ENCODE data around the gene DNAJC1.

DNAJC1 gene

GRCh38 chr10:22005763-22006162 is 2.2 kb upstream of the DNAJC1 start:
- Histone ChIP-seq H4K8ac (ENCODE audit: low read depth, low read length) (no peak overlapping the region), H3K4me2 (ENCODE audit: insufficient read depth, low read length, poor library complexity, severe bottlenecking) (no peak overlapping the region), H2BK5ac (ENCODE audit: low read length) (no peak overlapping the region), H4K91ac (ENCODE audit: low read depth, low read length, poor library complexity) (no peak overlapping the region), H3K9me3 (replicated peaks in 1 of 2; ENCODE audit: control insufficient read depth in 2 of 2, insufficient read depth in 1 of 2, low read depth in 1 of 2, low read length in 2 of 2) (peaks cover 0 to 3% of the 10 kb centered on the region in 2 donors), H3K27ac (replicated peaks; ENCODE audit: low read length) (no peak overlapping the region), H2AFZ (ENCODE audit: low read length) (no peak overlapping the region), H3K23ac (ENCODE audit: low read depth, low read length, poor library complexity) (no peak overlapping the region), H3K9ac (ENCODE audit: low read depth, low read length, poor library complexity) (no peak overlapping the region), H2BK12ac (ENCODE audit: low read length) (no peak overlapping the region), H2AK5ac (ENCODE audit: low read depth, low read length) (no peak overlapping the region), H3K4me3 (ENCODE audit: low read length in 2 of 2) (no peak overlapping the region), H2BK15ac (ENCODE audit: low read length) (no peak overlapping the region), H3K4ac (ENCODE audit: low read length) (no peak overlapping the region), H3K36me3 (replicated peaks in 1 of 2; ENCODE audit: control insufficient read depth in 2 of 2, insufficient read depth in 2 of 2, low read length in 2 of 2) (no peaks in the 10 kb centered on the region), H3K18ac (ENCODE audit: low read length) (no peak overlapping the region), H2BK120ac (ENCODE audit: low read depth, low read length) (no peak overlapping the region), H3K14ac (ENCODE audit: low read length) (no peak overlapping the region), H3K79me1 (ENCODE audit: low read depth, low read length) (no peaks in the 10 kb centered on the region), H3K4me1 (ENCODE audit: control insufficient read depth in 2 of 2, insufficient read depth in 1 of 2, low read depth in 1 of 2, low read length in 2 of 2) (peaks cover 1 to 4% of the 10 kb centered on the region in 2 donors), H3K27me3 (ENCODE audit: control insufficient read depth in 3 of 3, insufficient read depth in 3 of 3, low read depth in 1 of 3, low read length in 3 of 3) (no peaks in the 10 kb centered on the region)
- no peak for DNase-seq (ENCODE audit: low spot score)
- WGBS, 2 donors (ENCODE audit: extremely low coverage in 2 of 2, insufficient read length in 2 of 2, insufficient replicate concordance in 1 of 2), result no CpG with 5 or more reads among the region's 2 CpGs

GRCh38 chr10:22003964-22004281 is 393 bp upstream of the DNAJC1 start:
- no peak overlapping the region for H4K8ac ChIP-seq (ENCODE audit: low read depth, low read length)
- no peak overlapping the region for H3K14ac ChIP-seq (ENCODE audit: low read length)
- no peak overlapping the region for H2BK12ac ChIP-seq (ENCODE audit: low read length)
- H3K4me2 ChIP-seq (ENCODE audit: insufficient read depth, low read length, poor library complexity, severe bottlenecking), result peak overlapping the region; percentile 58
- no peak overlapping the region for H2BK5ac ChIP-seq (ENCODE audit: low read length)
- peak overlapping the region in 1 of 2 donors; percentile 86 for H3K4me3 ChIP-seq (ENCODE audit: low read length in 2 of 2)
- peak overlapping the region; percentile 95 for H2AFZ ChIP-seq (ENCODE audit: low read length)
- H3K79me1 ChIP-seq (ENCODE audit: low read depth, low read length), result no peaks in the 10 kb centered on the region
- H3K18ac ChIP-seq (ENCODE audit: low read length), result peak overlapping the region; percentile 74
- no peaks in the 10 kb centered on the region for H3K27me3 ChIP-seq (ENCODE audit: control insufficient read depth in 3 of 3, insufficient read depth in 3 of 3, low read depth in 1 of 3, low read length in 3 of 3)
- H3K4me1 ChIP-seq (ENCODE audit: control insufficient read depth in 2 of 2, insufficient read depth in 1 of 2, low read depth in 1 of 2, low read length in 2 of 2), result peaks cover 1 to 4% of the 10 kb centered on the region in 2 donors
- H2AK5ac ChIP-seq (ENCODE audit: low read depth, low read length), result no peak overlapping the region
- no peak overlapping the region for H4K91ac ChIP-seq (ENCODE audit: low read depth, low read length, poor library complexity)
- no peak overlapping the region for H2BK120ac ChIP-seq (ENCODE audit: low read depth, low read length)
- H3K4ac ChIP-seq (ENCODE audit: low read length), result no peak overlapping the region
- no CpG with 5 or more reads among the region's 2 CpGs for WGBS, 2 donors (ENCODE audit: extremely low coverage in 2 of 2, insufficient read length in 2 of 2, insufficient replicate concordance in 1 of 2)
- no peaks in the 10 kb centered on the region for H3K36me3 ChIP-seq (replicated peaks in 1 of 2; ENCODE audit: control insufficient read depth in 2 of 2, insufficient read depth in 2 of 2, low read length in 2 of 2)
- no peak overlapping the region for H3K9ac ChIP-seq (ENCODE audit: low read depth, low read length, poor library complexity)
- peaks cover 0 to 8% of the 10 kb centered on the region in 2 donors for H3K9me3 ChIP-seq (replicated peaks in 1 of 2; ENCODE audit: control insufficient read depth in 2 of 2, insufficient read depth in 1 of 2, low read depth in 1 of 2, low read length in 2 of 2)
- H3K23ac ChIP-seq (ENCODE audit: low read depth, low read length, poor library complexity), result peak overlapping the region; percentile 44
- no peak for DNase-seq (ENCODE audit: low spot score)
- H2BK15ac ChIP-seq (ENCODE audit: low read length), result no peak overlapping the region
- no peak overlapping the region for H3K27ac ChIP-seq (replicated peaks; ENCODE audit: low read length)

- Histone ChIP-seq H3K23ac (ENCODE audit: low read depth, low read length, poor library complexity) (peak overlapping the region; percentile 80), H3K9me3 (replicated peaks in 1 of 2; ENCODE audit: control insufficient read depth in 2 of 2, insufficient read depth in 1 of 2, low read depth in 1 of 2, low read length in 2 of 2) (peaks cover 0 to 8% of the 10 kb centered on the region in 2 donors), H2AK5ac (ENCODE audit: low read depth, low read length) (no peak overlapping the region), H3K27ac (replicated peaks; ENCODE audit: low read length) (peak overlapping the region; percentile 85), H3K36me3 (replicated peaks in 1 of 2; ENCODE audit: control insufficient read depth in 2 of 2, insufficient read depth in 2 of 2, low read length in 2 of 2) (no peaks in the 10 kb centered on the region), H3K27me3 (ENCODE audit: control insufficient read depth in 3 of 3, insufficient read depth in 3 of 3, low read depth in 1 of 3, low read length in 3 of 3) (no peaks in the 10 kb centered on the region), H2AFZ (ENCODE audit: low read length) (peak overlapping the region; percentile 95), H3K18ac (ENCODE audit: low read length) (peak overlapping the region; percentile 94), H2BK5ac (ENCODE audit: low read length) (peak overlapping the region; percentile 72), H3K9ac (ENCODE audit: low read depth, low read length, poor library complexity) (peak overlapping the region; percentile 93), H3K4me1 (ENCODE audit: control insufficient read depth in 2 of 2, insufficient read depth in 1 of 2, low read depth in 1 of 2, low read length in 2 of 2) (peaks cover 1 to 4% of the 10 kb centered on the region in 2 donors), H2BK120ac (ENCODE audit: low read depth, low read length) (no peak overlapping the region), H3K79me1 (ENCODE audit: low read depth, low read length) (no peaks in the 10 kb centered on the region), H3K4me3 (ENCODE audit: low read length in 2 of 2) (peak overlapping the region; percentile 86 to 89), H4K8ac (ENCODE audit: low read depth, low read length) (no peak overlapping the region), H3K14ac (ENCODE audit: low read length) (no peak overlapping the region), H3K4me2 (ENCODE audit: insufficient read depth, low read length, poor library complexity, severe bottlenecking) (peak overlapping the region; percentile 81), H4K91ac (ENCODE audit: low read depth, low read length, poor library complexity) (no peak overlapping the region), H3K4ac (ENCODE audit: low read length) (no peak overlapping the region), H2BK12ac (ENCODE audit: low read length) (no peak overlapping the region), H2BK15ac (ENCODE audit: low read length) (peak overlapping the region; percentile 38)
- no peak for DNase-seq (ENCODE audit: low spot score)
- no CpG with 5 or more reads among the region's 21 CpGs for WGBS, 2 donors (ENCODE audit: extremely low coverage in 2 of 2, insufficient read length in 2 of 2, insufficient replicate concordance in 1 of 2)
Measured at GRCh38 chr10:22002591-22003176, 846 bp downstream of the DNAJC1 start.

- no peak overlapping the region for H3K4me2 ChIP-seq (ENCODE audit: insufficient read depth, low read length, poor library complexity, severe bottlenecking)
- no peaks in the 10 kb centered on the region for H3K79me1 ChIP-seq (ENCODE audit: low read depth, low read length)
- H3K4ac ChIP-seq (ENCODE audit: low read length), result no peak overlapping the region
- H2AK5ac ChIP-seq (ENCODE audit: low read depth, low read length), result no peak overlapping the region
- peaks cover 0 to 4% of the 10 kb centered on the region in 2 donors for H3K9me3 ChIP-seq (replicated peaks in 1 of 2; ENCODE audit: control insufficient read depth in 2 of 2, insufficient read depth in 1 of 2, low read depth in 1 of 2, low read length in 2 of 2)
- no peak overlapping the region for H3K14ac ChIP-seq (ENCODE audit: low read length)
- no peak overlapping the region for H2BK120ac ChIP-seq (ENCODE audit: low read depth, low read length)
- H3K4me1 ChIP-seq (ENCODE audit: control insufficient read depth in 2 of 2, insufficient read depth in 1 of 2, low read depth in 1 of 2, low read length in 2 of 2), result no peaks in the 10 kb centered on the region
- no peak overlapping the region for H2BK12ac ChIP-seq (ENCODE audit: low read length)
- no peak overlapping the region for H4K8ac ChIP-seq (ENCODE audit: low read depth, low read length)
- no peak overlapping the region for H3K23ac ChIP-seq (ENCODE audit: low read depth, low read length, poor library complexity)
- no peak for DNase-seq (ENCODE audit: low spot score)
- no peak overlapping the region for H2BK15ac ChIP-seq (ENCODE audit: low read length)
- no peak overlapping the region for H4K91ac ChIP-seq (ENCODE audit: low read depth, low read length, poor library complexity)
- no peak overlapping the region for H3K18ac ChIP-seq (ENCODE audit: low read length)
- H3K27ac ChIP-seq (replicated peaks; ENCODE audit: low read length), result no peak overlapping the region
- H3K9ac ChIP-seq (ENCODE audit: low read depth, low read length, poor library complexity), result no peak overlapping the region
- H3K4me3 ChIP-seq (ENCODE audit: low read length in 2 of 2), result no peak overlapping the region
- no peak overlapping the region for H2AFZ ChIP-seq (ENCODE audit: low read length)
- H3K27me3 ChIP-seq (ENCODE audit: control insufficient read depth in 3 of 3, insufficient read depth in 3 of 3, low read depth in 1 of 3, low read length in 3 of 3), result no peaks in the 10 kb centered on the region
- no peaks in the 10 kb centered on the region for H3K36me3 ChIP-seq (replicated peaks in 1 of 2; ENCODE audit: control insufficient read depth in 2 of 2, insufficient read depth in 2 of 2, low read length in 2 of 2)
- no CpG with 5 or more reads among the region's 2 CpGs for WGBS, 2 donors (ENCODE audit: extremely low coverage in 2 of 2, insufficient read length in 2 of 2, insufficient replicate concordance in 1 of 2)
- H2BK5ac ChIP-seq (ENCODE audit: low read length), result no peak overlapping the region
Measured at GRCh38 chr10:21995557-21995956, 8.0 kb downstream of the DNAJC1 start.
